Esophagus (tissue), 2 donors: ENCODE results near the gene KRTAP9-2. TPM values are rescaled to one million over a fixed set of nuclear protein-coding genes. Genes with fewer than 3 reads are reported as not detected.

Experiments used
- H3K27ac ChIP-seq, 2 donors: one replicate each; pipeline ENCODE4 v1.5.1; 2013; ENCODE audit warnings: low read depth in 2 of 2, mild to moderate bottlenecking in 2 of 2, inconsistent platforms in 1 of 2, low read length in 1 of 2, moderate library complexity in 1 of 2
- H3K27me3 ChIP-seq, 2 donors: one replicate each; pipeline ENCODE4 v1.6.1; 2013; ENCODE audit warnings: low read length in 2 of 2, control low read depth in 1 of 2, mild to moderate bottlenecking in 1 of 2; ENCODE audit not compliant: insufficient read depth in 2 of 2, control insufficient read depth in 1 of 2
- H3K36me3 ChIP-seq, 2 donors: one replicate each; pipeline ENCODE4 v1.6.1; 2013; ENCODE audit warnings: low read length in 1 of 2; ENCODE audit not compliant: control insufficient read depth in 2 of 2, insufficient read depth in 2 of 2
- H3K4me1 ChIP-seq, 2 donors: one replicate each; pipeline ENCODE4 v1.6.1; 2013; ENCODE audit warnings: low read length in 1 of 2; ENCODE audit not compliant: control insufficient read depth in 2 of 2, insufficient read depth in 2 of 2
- H3K4me3 ChIP-seq, 2 donors: one replicate each; pipeline ENCODE4 v1.5.1; 2013; ENCODE audit warnings: low read length in 2 of 2, mild to moderate bottlenecking in 2 of 2, low read depth in 1 of 2, moderate library complexity in 1 of 2
- H3K9me3 ChIP-seq, 2 donors: one replicate each; pipeline ENCODE4 v1.6.1; 2013; ENCODE audit warnings: mild to moderate bottlenecking in 2 of 2, low read depth in 1 of 2, low read length in 1 of 2, moderate library complexity in 1 of 2; ENCODE audit not compliant: control insufficient read depth in 2 of 2, insufficient read depth in 1 of 2
- WGBS, 2 donors: extraction: QIAGEN DNeasy Blood & Tissue Kit; methylation state at CpG; one replicate each; pipeline ENCODE4 v1.1.7; 2013; 5-methylcytosine and 5-hydroxymethylcytosine counted together
- polyA plus RNA-seq, 2 donors: library from polyadenylated mRNA; stranded (reverse); fragments of 200-250 nt; gene quantifications; one replicate each; pipeline ENCODE4 v1.2.3, GENCODE V29; 2013
- donor health status: healthy with polysubstance abuse.
- donor health status: Bipolar disorder and iron deficiency.

The KRTAP9-2 gene
- polyA plus RNA-seq, 2 donors: not detected

GRCh38 chr17:41190328-41190727, 36.1 kb upstream of the KRTAP9-2 start:
- Histone ChIP-seq H3K9me3 (no peaks in the 10 kb centered on the region), H3K36me3 (no peaks in the 10 kb centered on the region), H3K27me3 (no peaks in the 10 kb centered on the region), H3K4me1 (no peaks in the 10 kb centered on the region), H3K4me3 (no peak overlapping the region), H3K27ac (no peak overlapping the region)
- 71 to 86% methylated on average over 3 of the region's 3 CpGs for WGBS, 2 donors

DNA sequence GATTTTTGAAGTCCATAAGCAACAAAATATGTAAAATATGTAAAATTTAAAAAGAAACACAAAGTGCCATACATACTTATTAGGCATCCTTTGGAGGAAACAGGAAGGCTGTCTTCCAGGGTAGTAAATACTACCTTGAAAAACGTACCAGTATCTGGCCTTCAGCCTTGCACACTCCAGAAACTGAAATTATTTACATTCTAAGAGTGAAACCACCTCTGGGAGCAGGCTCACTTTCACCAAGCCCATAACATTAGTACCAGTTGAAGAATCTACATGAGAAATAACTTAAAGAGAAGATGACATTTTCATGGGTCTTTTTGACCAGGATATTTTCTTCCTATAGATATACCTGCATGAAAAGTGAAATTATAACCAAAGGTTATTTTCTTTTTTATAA, 30.4 kb upstream of the KRTAP9-2 start:
- no peaks in the 10 kb centered on the region for H3K4me1 ChIP-seq
- H3K27me3 ChIP-seq: no peaks in the 10 kb centered on the region
- no peak overlapping the region for H3K4me3 ChIP-seq
- no peaks in the 10 kb centered on the region for H3K36me3 ChIP-seq
- no peak overlapping the region for H3K27ac ChIP-seq
- 34 to 51% methylated on average over 1 of the region's 1 CpG for WGBS, 2 donors
- H3K9me3 ChIP-seq: no peaks in the 10 kb centered on the region

DNA sequence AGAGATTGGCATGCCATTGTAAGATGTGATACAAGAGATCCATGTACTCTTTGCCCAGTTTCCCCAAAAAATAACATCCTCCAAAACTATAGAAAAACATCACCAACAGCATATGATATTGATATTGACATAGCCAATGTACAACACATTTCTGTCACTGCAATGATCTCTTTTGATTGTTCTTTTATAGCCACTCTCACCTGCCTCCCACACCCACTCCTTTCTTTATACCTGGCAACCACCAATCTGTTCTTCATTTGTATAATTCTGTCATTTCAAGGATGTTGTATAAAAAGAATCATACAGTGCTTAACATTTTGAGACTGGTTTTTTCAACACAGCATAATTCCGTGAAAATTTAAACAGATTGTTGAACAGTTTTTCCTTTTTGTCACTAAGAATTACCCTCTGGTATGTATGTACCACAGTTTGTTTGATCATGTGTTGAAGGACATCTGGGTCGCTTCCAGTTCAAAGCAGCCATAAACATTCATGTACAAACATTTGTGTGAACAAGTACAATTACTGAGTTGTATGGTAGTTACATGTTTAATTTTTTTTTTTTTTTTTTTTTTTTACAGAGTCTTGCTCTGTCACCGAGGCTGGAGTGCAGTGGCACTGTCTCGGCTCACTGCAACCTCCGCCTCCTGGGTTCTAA, 26.9 kb upstream of the KRTAP9-2 start:
- Histone ChIP-seq H3K4me1 (no peaks in the 10 kb centered on the region), H3K27me3 (no peaks in the 10 kb centered on the region), H3K9me3 (no peaks in the 10 kb centered on the region), H3K4me3 (no peak overlapping the region), H3K27ac (no peak overlapping the region), H3K36me3 (no peaks in the 10 kb centered on the region)
- 57 to 62% methylated on average over 5 of the region's 5 CpGs for WGBS, 2 donors

DNA sequence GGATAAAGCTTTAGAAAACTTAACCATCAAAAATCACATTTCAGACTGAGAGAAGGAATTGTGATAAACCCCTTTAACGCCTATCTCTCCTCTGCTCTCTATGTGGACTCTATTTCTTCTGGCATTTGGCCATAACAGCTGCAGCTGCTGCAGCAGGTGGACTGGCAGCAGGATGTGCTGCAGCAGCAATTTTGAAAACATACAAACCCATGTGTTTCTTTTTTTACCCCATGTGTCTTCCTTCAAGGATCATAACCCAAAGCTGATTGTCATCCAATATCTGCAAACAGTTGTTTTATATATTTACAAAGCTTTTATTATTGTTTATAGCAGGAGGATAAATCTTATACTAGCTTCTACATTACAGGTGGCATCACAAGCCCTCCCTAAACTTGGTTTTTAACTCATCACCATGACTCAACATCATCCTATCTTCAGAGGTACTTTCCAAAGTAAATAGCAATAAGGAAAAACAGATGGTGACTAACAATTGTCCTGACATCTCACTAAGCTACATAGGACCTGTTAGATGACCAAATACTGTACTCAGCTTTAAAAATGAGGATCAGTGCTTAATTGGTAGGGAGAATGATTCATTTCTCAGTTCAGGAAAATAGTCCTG, 14.5 kb upstream of the KRTAP9-2 start:
- Histone ChIP-seq H3K4me3 (no peak overlapping the region), H3K4me1 (peaks cover 0 to 6% of the 10 kb centered on the region in 2 donors), H3K36me3 (no peaks in the 10 kb centered on the region), H3K9me3 (no peaks in the 10 kb centered on the region), H3K27me3 (peaks cover 0 to 4% of the 10 kb centered on the region in 2 donors), H3K27ac (no peak overlapping the region)
- 32 to 36% methylated on average over 1 of the region's 1 CpG for WGBS, 2 donors

- 65 to 76% methylated on average over 7 of the region's 7 CpGs for WGBS, 2 donors
- no peak overlapping the region for H3K27ac ChIP-seq
- no peaks in the 10 kb centered on the region for H3K9me3 ChIP-seq
- peaks cover 0 to 4% of the 10 kb centered on the region in 2 donors for H3K27me3 ChIP-seq
- peaks cover 0 to 6% of the 10 kb centered on the region in 2 donors for H3K4me1 ChIP-seq
- no peaks in the 10 kb centered on the region for H3K36me3 ChIP-seq
- H3K4me3 ChIP-seq: no peak overlapping the region
Observed at GRCh38 chr17:41212524-41213169, 13.8 kb upstream of the KRTAP9-2 start.

DNA sequence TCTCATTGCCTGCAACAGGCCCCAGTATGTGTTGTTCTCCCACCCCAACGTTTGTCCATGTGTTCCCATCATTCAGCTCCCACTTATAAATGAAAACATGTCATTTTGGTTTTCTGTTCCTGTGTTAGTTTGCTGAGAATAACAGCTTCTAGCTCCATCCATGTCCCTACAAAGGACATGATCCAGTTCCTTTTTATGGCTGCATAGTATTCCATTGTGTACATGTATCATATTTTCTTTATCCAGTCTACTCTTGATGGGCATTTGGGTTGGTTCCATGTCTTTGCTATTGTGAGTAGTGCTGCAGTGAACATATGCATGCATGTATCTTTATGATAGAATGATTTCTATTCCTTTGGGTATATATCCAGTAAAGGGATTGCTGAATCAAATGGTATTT, 10.8 kb upstream of the KRTAP9-2 start:
- Histone ChIP-seq H3K4me1 (peaks cover 0 to 6% of the 10 kb centered on the region in 2 donors), H3K27me3 (peaks cover 0 to 4% of the 10 kb centered on the region in 2 donors), H3K4me3 (no peak overlapping the region), H3K27ac (no peak overlapping the region), H3K36me3 (no peaks in the 10 kb centered on the region), H3K9me3 (no peaks in the 10 kb centered on the region)
- WGBS, 2 donors: 70 to 84% methylated on average over 1 of the region's 1 CpG

- no peak overlapping the region for H3K27ac ChIP-seq
- 60 to 61% methylated on average over 2 of the region's 2 CpGs for WGBS, 2 donors
- H3K36me3 ChIP-seq: no peaks in the 10 kb centered on the region
- H3K4me3 ChIP-seq: no peak overlapping the region
- no peaks in the 10 kb centered on the region for H3K27me3 ChIP-seq
- H3K4me1 ChIP-seq: no peaks in the 10 kb centered on the region
- H3K9me3 ChIP-seq: no peaks in the 10 kb centered on the region
Observed at GRCh38 chr17:41223821-41224220, 2.6 kb upstream of the KRTAP9-2 start.

DNA sequence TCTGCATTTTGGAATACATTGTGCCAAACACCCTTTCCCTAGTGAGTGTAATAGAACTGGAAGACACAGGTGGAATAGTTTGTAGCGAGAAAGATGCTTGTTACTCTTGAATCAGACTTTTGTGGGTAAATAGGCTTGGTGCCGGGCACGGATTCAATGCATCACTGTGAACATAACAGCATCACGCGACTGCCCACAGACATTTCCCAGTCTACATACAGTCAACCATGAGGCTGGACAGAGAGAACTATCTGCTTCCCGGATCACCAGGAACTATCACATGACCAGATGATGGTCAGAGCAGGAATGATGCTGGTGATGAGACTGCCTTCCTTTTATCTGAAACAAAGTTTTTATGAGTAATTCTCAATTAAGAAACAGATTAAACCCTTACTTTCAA, 397 bp upstream of the KRTAP9-2 start:
- Histone ChIP-seq H3K27ac (no peak overlapping the region), H3K27me3 (no peaks in the 10 kb centered on the region), H3K36me3 (no peaks in the 10 kb centered on the region), H3K9me3 (no peaks in the 10 kb centered on the region), H3K4me3 (no peak overlapping the region), H3K4me1 (no peaks in the 10 kb centered on the region)
- 87 to 94% methylated on average over 6 of the region's 6 CpGs for whole genome bisulfite sequencing, 2 donors

- Histone ChIP-seq H3K4me1 (no peaks in the 10 kb centered on the region), H3K9me3 (no peaks in the 10 kb centered on the region), H3K4me3 (no peak overlapping the region), H3K36me3 (no peaks in the 10 kb centered on the region), H3K27me3 (no peaks in the 10 kb centered on the region), H3K27ac (no peak overlapping the region)
Observed at GRCh38 chr17:41230094-41230493, 3.6 kb downstream of the KRTAP9-2 start.

DNA sequence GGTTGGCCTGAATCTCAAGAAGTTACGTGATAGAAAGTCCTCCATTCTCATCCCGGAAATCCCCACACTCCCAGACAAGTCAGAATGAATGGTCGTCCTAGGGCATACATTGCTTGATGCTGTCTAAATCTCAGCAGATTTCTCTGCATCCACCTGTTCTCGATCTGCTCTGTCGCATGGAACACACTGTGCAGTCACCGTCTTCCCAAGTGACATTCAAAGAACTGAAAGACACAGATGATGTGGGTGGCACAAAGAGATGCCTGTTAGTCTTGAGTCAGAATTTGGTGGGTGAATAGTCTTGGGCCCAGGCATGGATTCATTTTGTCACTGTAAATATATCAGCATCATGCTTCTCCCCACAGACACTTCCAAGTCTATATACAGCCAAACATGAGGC, 5.3 kb downstream of the KRTAP9-2 start:
- Histone ChIP-seq H3K4me3 (no peak overlapping the region), H3K36me3 (no peaks in the 10 kb centered on the region), H3K27ac (no peak overlapping the region), H3K9me3 (no peaks in the 10 kb centered on the region), H3K4me1 (no peaks in the 10 kb centered on the region), H3K27me3 (no peaks in the 10 kb centered on the region)
- 88% methylated on average over 6 of the region's 6 CpGs for WGBS, 2 donors
